Memory B cell (primary cell): ENCODE data around the gene PLXDC2.

Experiments
- ATAC-seq: fragments of 150-1000 bp; cut with Tn5 transposase; 2 replicates; pipeline ENCODE4 v1.10.0; 2021; ENCODE audit warnings: low read depth, mild to moderate bottlenecking, moderate library complexity
- DNase-seq, 2 donors: peaks; one replicate each; pipeline ENCODE4 v3.0.0; 2022; ENCODE audit warnings: low spot score in 2 of 2
- H3K27ac Mint-ChIP-seq: one replicate; pipeline ENCODE4 v1.8.0; 2022; ENCODE audit warnings: mild to moderate bottlenecking, moderate library complexity, mixed read lengths
- H3K27me3 Mint-ChIP-seq: one replicate; pipeline ENCODE4 v1.8.0; 2022; ENCODE audit warnings: mixed read lengths
- H3K36me3 Mint-ChIP-seq: one replicate; pipeline ENCODE4 v1.8.0; 2022; ENCODE audit warnings: mild to moderate bottlenecking, mixed read lengths
- H3K4me1 Mint-ChIP-seq: one replicate; pipeline ENCODE4 v1.8.0; 2022; ENCODE audit warnings: mixed read lengths
- H3K4me3 Mint-ChIP-seq: one replicate; pipeline ENCODE4 v1.8.0; 2022; ENCODE audit warnings: mild to moderate bottlenecking, moderate library complexity, mixed read lengths
- H3K9me3 Mint-ChIP-seq: one replicate; pipeline ENCODE4 v1.8.0; 2022; ENCODE audit warnings: mixed read lengths

The PLXDC2 gene

GRCh38 chr10:19795684-19796083 is 20.5 kb upstream of the PLXDC2 start:
- DNase-seq = no peak
- H3K27ac Mint-ChIP-seq = no peak overlapping the region
- H3K9me3 Mint-ChIP-seq = peaks cover 2% of the 10 kb centered on the region
- no peak for ATAC-seq
- no peak overlapping the region for H3K4me3 Mint-ChIP-seq
- H3K4me1 Mint-ChIP-seq = no peaks in the 10 kb centered on the region
- H3K27me3 Mint-ChIP-seq = no peaks in the 10 kb centered on the region
- no peaks in the 10 kb centered on the region for H3K36me3 Mint-ChIP-seq

- Mint-ChIP-seq H3K27me3 (no peaks in the 10 kb centered on the region), H3K27ac (no peak overlapping the region), H3K36me3 (no peaks in the 10 kb centered on the region), H3K9me3 (peaks cover 4% of the 10 kb centered on the region), H3K4me1 (no peaks in the 10 kb centered on the region), H3K4me3 (no peak overlapping the region)
- DNase-seq (no peak), ATAC-seq (no peak)
These were observed 16.1 kb upstream of the PLXDC2 start for GRCh38 chr10:19800161-19800560.

GRCh38 chr10:19801369-19801768 is 14.9 kb upstream of the PLXDC2 start:
- Mint-ChIP-seq H3K4me3 (no peak overlapping the region), H3K4me1 (no peaks in the 10 kb centered on the region), H3K36me3 (no peaks in the 10 kb centered on the region), H3K27me3 (no peaks in the 10 kb centered on the region), H3K9me3 (peaks cover 6% of the 10 kb centered on the region), H3K27ac (no peak overlapping the region)
- no peak for ATAC-seq
- no peak for DNase-seq

- H3K4me1 Mint-ChIP-seq = no peaks in the 10 kb centered on the region
- ATAC-seq = no peak
- H3K27me3 Mint-ChIP-seq = no peaks in the 10 kb centered on the region
These were observed 12.6 kb upstream of the PLXDC2 start for GRCh38 chr10:19803676-19804075.

GRCh38 chr10:19809481-19809880 is 6.8 kb upstream of the PLXDC2 start:
- Mint-ChIP-seq H3K36me3 (no peaks in the 10 kb centered on the region), H3K4me1 (no peaks in the 10 kb centered on the region), H3K27me3 (no peaks in the 10 kb centered on the region), H3K27ac (no peak overlapping the region), H3K4me3 (no peak overlapping the region), H3K9me3 (peaks cover 8% of the 10 kb centered on the region)
- ATAC-seq = no peak
- no peak for DNase-seq

More at GRCh38 chr10:19803676-19804075, 12.6 kb upstream of the PLXDC2 start:
- Mint-ChIP-seq H3K9me3 (peaks cover 6% of the 10 kb centered on the region), H3K4me3 (no peak overlapping the region), H3K36me3 (no peaks in the 10 kb centered on the region), H3K27ac (no peak overlapping the region)
- DNase-seq = no peak

- no peaks in the 10 kb centered on the region for H3K4me1 Mint-ChIP-seq
- H3K27ac Mint-ChIP-seq = no peak overlapping the region
- H3K27me3 Mint-ChIP-seq = peaks cover 1% of the 10 kb centered on the region
- H3K4me3 Mint-ChIP-seq = no peak overlapping the region
- peaks cover 6% of the 10 kb centered on the region for H3K9me3 Mint-ChIP-seq
- DNase-seq = no peak
- H3K36me3 Mint-ChIP-seq = no peaks in the 10 kb centered on the region
- no peak for ATAC-seq
These were observed 4.7 kb upstream of the PLXDC2 start for GRCh38 chr10:19811540-19811939.

GRCh38 chr10:19812976-19813375 is 3.3 kb upstream of the PLXDC2 start:
- peaks cover 4% of the 10 kb centered on the region for H3K27me3 Mint-ChIP-seq
- H3K9me3 Mint-ChIP-seq = peaks cover 6% of the 10 kb centered on the region
- ATAC-seq (no peak), DNase-seq (no peak)
- H3K27ac Mint-ChIP-seq = no peak overlapping the region
- H3K4me3 Mint-ChIP-seq = no peak overlapping the region
- no peaks in the 10 kb centered on the region for H3K4me1 Mint-ChIP-seq
- H3K36me3 Mint-ChIP-seq = peaks cover 2% of the 10 kb centered on the region

- ATAC-seq (no peak), DNase-seq (no peak)
- no peaks in the 10 kb centered on the region for H3K4me1 Mint-ChIP-seq
- peaks cover 4% of the 10 kb centered on the region for H3K9me3 Mint-ChIP-seq
- H3K27ac Mint-ChIP-seq = no peak overlapping the region
- H3K36me3 Mint-ChIP-seq = peaks cover 2% of the 10 kb centered on the region
- H3K4me3 Mint-ChIP-seq = no peak overlapping the region
- H3K27me3 Mint-ChIP-seq = peaks cover 7% of the 10 kb centered on the region
These were observed 1.0 kb upstream of the PLXDC2 start for GRCh38 chr10:19815036-19815730.

GRCh38 chr10:19815731-19816410 is 361 bp upstream of the PLXDC2 start:
- Mint-ChIP-seq H3K4me3 (no peak overlapping the region), H3K9me3 (peaks cover 4% of the 10 kb centered on the region)

GRCh38 chr10:19817231-19817933 is 1.1 kb downstream of the PLXDC2 start:
- Mint-ChIP-seq H3K36me3 (peaks cover 4% of the 10 kb centered on the region), H3K27ac (no peak overlapping the region), H3K27me3 (peaks cover 9% of the 10 kb centered on the region), H3K9me3 (peaks cover 3% of the 10 kb centered on the region), H3K4me3 (no peak overlapping the region), H3K4me1 (no peaks in the 10 kb centered on the region)
- DNase-seq = no peak
- ATAC-seq = no peak

More at GRCh38 chr10:19815731-19816410, 361 bp upstream of the PLXDC2 start:
- DNase-seq (no peak), ATAC-seq (no peak)
- H3K4me1 Mint-ChIP-seq = no peaks in the 10 kb centered on the region
- H3K36me3 Mint-ChIP-seq = peaks cover 2% of the 10 kb centered on the region
- H3K27ac Mint-ChIP-seq = no peak overlapping the region
- H3K27me3 Mint-ChIP-seq = peaks cover 7% of the 10 kb centered on the region

GRCh38 chr10:19818876-19819275 is 2.6 kb downstream of the PLXDC2 start:
- peaks cover 9% of the 10 kb centered on the region for H3K27me3 Mint-ChIP-seq
- DNase-seq (no peak), ATAC-seq (no peak)
- H3K9me3 Mint-ChIP-seq = no peaks in the 10 kb centered on the region
- H3K36me3 Mint-ChIP-seq = peaks cover 4% of the 10 kb centered on the region
- no peak overlapping the region for H3K4me3 Mint-ChIP-seq
- no peaks in the 10 kb centered on the region for H3K4me1 Mint-ChIP-seq
- H3K27ac Mint-ChIP-seq = no peak overlapping the region

- Mint-ChIP-seq H3K36me3 (peaks cover 4% of the 10 kb centered on the region), H3K27ac (no peak overlapping the region), H3K4me1 (no peaks in the 10 kb centered on the region)
These were observed 3.3 kb downstream of the PLXDC2 start for GRCh38 chr10:19819419-19820033.

GRCh38 chr10:19824381-19825342 is 8.4 kb downstream of the PLXDC2 start:
- Mint-ChIP-seq H3K4me1 (no peaks in the 10 kb centered on the region), H3K27ac (no peak overlapping the region), H3K27me3 (peaks cover 2% of the 10 kb centered on the region), H3K4me3 (no peak overlapping the region), H3K36me3 (peaks cover 2% of the 10 kb centered on the region), H3K9me3 (peaks cover 3% of the 10 kb centered on the region)
- DNase-seq (no peak), ATAC-seq (no peak)

More at GRCh38 chr10:19819419-19820033, 3.3 kb downstream of the PLXDC2 start:
- Mint-ChIP-seq H3K27me3 (peaks cover 9% of the 10 kb centered on the region), H3K4me3 (no peak overlapping the region), H3K9me3 (no peaks in the 10 kb centered on the region)
- DNase-seq (no peak), ATAC-seq (no peak)
